ENCODE measurements around the gene CGB8.

- TF ChIP-seq ZBTB33 (IDR thresholded peaks at IDR 0.05; ENCODE audit: extremely low read depth, insufficient replicate concordance, low read length) (no peak), CTCF (IDR thresholded peaks at IDR 0.05 in 2 of 3, conservative IDR thresholded peaks at IDR 0.05 in 1 of 3; ENCODE audit: borderline replicate concordance in 1 of 3, insufficient read depth in 1 of 3, low read depth in 2 of 3, low read length in 2 of 3) (no peak), POLR2A (IDR thresholded peaks at IDR 0.05; ENCODE audit: borderline replicate concordance, extremely low read depth, insufficient read depth, insufficient read length) (no peak), JUND (IDR thresholded peaks at IDR 0.05) (no peak), MAX (IDR thresholded peaks at IDR 0.05) (no peak), EZH2 (IDR thresholded peaks at IDR 0.05) (no peak), SP1 (IDR thresholded peaks at IDR 0.05; ENCODE audit: low read depth) (no peak), SIN3A (IDR thresholded peaks at IDR 0.05; ENCODE audit: low read depth) (no peak), POLR2AphosphoS5 (IDR thresholded peaks at IDR 0.05; ENCODE audit: low read depth, low read length) (no peak), SRF (IDR thresholded peaks at IDR 0.05; ENCODE audit: low read depth) (no peak), YY1 (IDR thresholded peaks at IDR 0.05; ENCODE audit: extremely low read depth, insufficient replicate concordance, low read depth, low read length) (no peak), ELF1 (IDR thresholded peaks at IDR 0.05; ENCODE audit: borderline replicate concordance, low read depth) (no peak)
These were observed 32.7 kb downstream of the CGB8 start for GRCh38 chr19:49016067-49016839.
